H9 (cell line): ENCODE measurements around the gene CRLF2. TPM values are rescaled to one million over a fixed set of nuclear protein-coding genes. Genes with fewer than 3 reads are reported as not detected.
"Not testable (repeated sequence)": the region's sequence is repeated elsewhere in the genome, so short reads cannot be mapped to it uniquely, and the experiment has no call there.

Experiments used
- DNase-seq: peaks from one replicate; pipeline ENCODE4 v3.0.0-alpha.2; 2017
- H2AFZ ChIP-seq: one replicate; pipeline ENCODE4 v1.6.1; 2013; ENCODE audit warnings: mild to moderate bottlenecking, low read length, control low read depth, moderate library complexity
- H2AK5ac ChIP-seq: 2 replicates; pipeline ENCODE4 v1.6.1; 2013; ENCODE audit warnings: low read length, control low read depth, mixed read lengths; ENCODE audit not compliant: insufficient read length
- H2BK120ac ChIP-seq: one replicate; pipeline ENCODE4 v1.6.1; 2013; ENCODE audit warnings: low read depth, mild to moderate bottlenecking, low read length, control low read depth, inconsistent platforms; ENCODE audit not compliant: poor library complexity, severe bottlenecking
- H2BK12ac ChIP-seq: 2 replicates; pipeline ENCODE4 v1.6.1; 2013; ENCODE audit warnings: low read length, control low read depth, mixed read lengths, low read depth; ENCODE audit not compliant: insufficient read length
- H2BK15ac ChIP-seq: 2 replicates; pipeline ENCODE4 v1.6.1; 2013; ENCODE audit warnings: low read depth, low read length, control low read depth
- H2BK20ac ChIP-seq: one replicate; pipeline ENCODE4 v1.6.1; 2013; ENCODE audit warnings: low read depth, mild to moderate bottlenecking, low read length, control low read depth, inconsistent platforms; ENCODE audit not compliant: poor library complexity, severe bottlenecking
- H2BK5ac ChIP-seq: 2 replicates; pipeline ENCODE4 v1.6.1; 2013; ENCODE audit warnings: low read length, control low read depth, mixed read lengths; ENCODE audit not compliant: insufficient read length
- H3K14ac ChIP-seq: 2 replicates; pipeline ENCODE4 v1.6.1; 2013; ENCODE audit warnings: low read length, control low read depth; ENCODE audit not compliant: insufficient read depth
- H3K18ac ChIP-seq: 2 replicates; pipeline ENCODE4 v1.6.1; 2013; ENCODE audit warnings: low read depth, mild to moderate bottlenecking, mixed read lengths, low read length, control low read depth; ENCODE audit not compliant: insufficient read length
- H3K23ac ChIP-seq: 2 replicates; pipeline ENCODE4 v1.6.1; 2013; ENCODE audit warnings: low read length, control low read depth, mixed read lengths, low read depth; ENCODE audit not compliant: insufficient read length
- H3K23me2 ChIP-seq: 2 replicates; pipeline ENCODE4 v1.6.1; 2013; ENCODE audit warnings: low read depth, mild to moderate bottlenecking, mixed read lengths, low read length, control low read depth; ENCODE audit not compliant: insufficient read length, poor library complexity, severe bottlenecking
- H3K27ac ChIP-seq: 2 replicates; pipeline ENCODE4 v1.5.1; 2013; ENCODE audit warnings: low read length, control low read depth, mixed read lengths, low read depth; ENCODE audit not compliant: insufficient read length
- H3K27me3 ChIP-seq: 2 replicates; pipeline ENCODE4 v1.6.1; 2013; ENCODE audit warnings: low read length, control low read depth, inconsistent platforms; ENCODE audit not compliant: insufficient read depth
- H3K4ac ChIP-seq: 2 replicates; pipeline ENCODE4 v1.6.1; 2013; ENCODE audit warnings: low read depth, mild to moderate bottlenecking, control low read depth, inconsistent platforms, low read length, moderate library complexity
- H3K4me1 ChIP-seq: 2 replicates; pipeline ENCODE4 v1.6.1; 2013; ENCODE audit warnings: low read length, control low read depth, inconsistent platforms; ENCODE audit not compliant: insufficient read depth
- H3K4me2 ChIP-seq: 2 replicates; pipeline ENCODE4 v1.6.1; 2013; ENCODE audit warnings: low read length, control low read depth, mixed read lengths; ENCODE audit not compliant: insufficient read length, insufficient read depth
- H3K56ac ChIP-seq: 2 replicates; pipeline ENCODE4 v1.6.1; 2013; ENCODE audit warnings: low read depth, mild to moderate bottlenecking, mixed read lengths, low read length, control low read depth; ENCODE audit not compliant: insufficient read length
- H3K79me1 ChIP-seq: 2 replicates; pipeline ENCODE4 v1.6.1; 2013; ENCODE audit warnings: low read depth, mild to moderate bottlenecking, moderate library complexity, low read length, control low read depth, inconsistent platforms; ENCODE audit not compliant: insufficient read depth, poor library complexity, severe bottlenecking
- H3K79me2 ChIP-seq: 2 replicates; pipeline ENCODE4 v1.6.1; 2013; ENCODE audit warnings: low read length, control low read depth, inconsistent platforms; ENCODE audit not compliant: insufficient read depth
- H3K9ac ChIP-seq: 2 replicates; pipeline ENCODE4 v1.6.1; 2013; ENCODE audit warnings: low read length, control low read depth, mixed read lengths; ENCODE audit not compliant: insufficient read length; ENCODE audit errors: extremely low read depth
- H3K9me3 ChIP-seq: one replicate; pipeline ENCODE4 v1.6.1; 2013; ENCODE audit warnings: low read depth, low read length, inconsistent platforms; ENCODE audit not compliant: control insufficient read depth
- H3T11ph ChIP-seq: one replicate; pipeline ENCODE4 v1.6.1; 2013; ENCODE audit warnings: mild to moderate bottlenecking, low read length, control low read depth, inconsistent platforms
- H4K20me1 ChIP-seq: one replicate; pipeline ENCODE4 v1.6.1; 2013; ENCODE audit not compliant: control insufficient read depth, insufficient read length, insufficient read depth
- H4K5ac ChIP-seq: 2 replicates; pipeline ENCODE4 v1.6.1; 2013; ENCODE audit warnings: low read depth, mild to moderate bottlenecking, mixed read lengths, low read length, control low read depth; ENCODE audit not compliant: insufficient read length
- H4K8ac ChIP-seq: replicated peaks from 2 replicates; pipeline ENCODE4 v1.6.1; 2013; ENCODE audit warnings: low read length, control low read depth, mixed read lengths, low read depth; ENCODE audit not compliant: insufficient read length
- H4K91ac ChIP-seq: 2 replicates; pipeline ENCODE4 v1.6.1; 2013; ENCODE audit warnings: low read depth, mild to moderate bottlenecking, moderate library complexity, mixed read lengths, low read length, control low read depth; ENCODE audit not compliant: insufficient read length
- H3K27ac Mint-ChIP-seq, 3 experiments: 2 replicates in 2 of 3; 3 replicates in 1 of 3; pipeline ENCODE4 v1.8.0; 2020 to 2021; ENCODE audit warnings: mixed read lengths in 3 of 3, mild to moderate bottlenecking in 1 of 3, moderate library complexity in 1 of 3
- H3K27me3 Mint-ChIP-seq: 2 replicates; pipeline ENCODE4 v1.8.0; 2021; ENCODE audit warnings: low read depth, mild to moderate bottlenecking, moderate library complexity, mixed read lengths
- H3K36me3 Mint-ChIP-seq, 3 experiments: 2 replicates in 2 of 3; 3 replicates in 1 of 3; pipeline ENCODE4 v1.8.0; 2020 to 2021; ENCODE audit warnings: low read depth in 3 of 3, mixed read lengths in 3 of 3; ENCODE audit not compliant: insufficient read depth in 1 of 3
- H3K4me1 Mint-ChIP-seq, 2 experiments: 2 replicates each; pipeline ENCODE4 v1.8.0; 2020; ENCODE audit warnings: mixed read lengths in 2 of 2
- H3K4me3 Mint-ChIP-seq, 2 experiments: 2 replicates in 1 of 2; 3 replicates in 1 of 2; pipeline ENCODE4 v1.8.0; 2020 to 2021; ENCODE audit warnings: mild to moderate bottlenecking in 2 of 2, mixed read lengths in 2 of 2, moderate library complexity in 1 of 2
- H3K9me3 Mint-ChIP-seq, 2 experiments: 2 replicates in 1 of 2; 3 replicates in 1 of 2; pipeline ENCODE4 v1.8.0; 2020; ENCODE audit warnings: mild to moderate bottlenecking in 2 of 2, mixed read lengths in 2 of 2, moderate library complexity in 1 of 2
- CTCF ChIP-seq: fragments of 200-600 bp; sonication (generic); conservative IDR thresholded peaks from 3 replicates; pipeline ENCODE4 v1.8.0; 2021; ENCODE audit warnings: antibody characterized with exemption, mild to moderate bottlenecking
- WGBS: extraction: QIAGEN DNeasy Blood & Tissue Kit; methylation state at CpG from one replicate; pipeline ENCODE4 v1.1.7; 2013; ENCODE audit warnings: missing lambda C conversion rate, low lambda C conversion rate, mixed read lengths; ENCODE audit not compliant: insufficient read length; ENCODE audit errors: extremely low coverage; 5-methylcytosine and 5-hydroxymethylcytosine counted together
- total RNA-seq: library from RNA; stranded (reverse); gene quantifications from 2 replicates; pipeline ENCODE4 v1.2.1, GENCODE V29; 2021

Gene CRLF2
- total RNA-seq, 1 experiment from 2014 or later, result not detected

GRCh38 chrX:1231850-1232465 lies 19.5 kb upstream of the CRLF2 start:
- TF ChIP-seq CTCF, result no peak
- Histone ChIP-seq H3K23ac (no peak overlapping the region), H3K9me3 (no peaks in the 10 kb centered on the region), H3K27me3 (no peaks in the 10 kb centered on the region), H2BK5ac (no peak overlapping the region), H4K91ac (no peak overlapping the region), H2BK15ac (no peak overlapping the region), H3K18ac (no peak overlapping the region), H3T11ph (no peak overlapping the region), H2AFZ (no peak overlapping the region), H3K79me2 (no peaks in the 10 kb centered on the region), H3K14ac (no peak overlapping the region), H2BK20ac (no peak overlapping the region), H3K4me2 (no peak overlapping the region), H3K79me1 (no peaks in the 10 kb centered on the region), H2BK12ac (no peak overlapping the region), H3K4me1 (no peaks in the 10 kb centered on the region), H4K5ac (no peak overlapping the region), H3K23me2 (no peaks in the 10 kb centered on the region), H4K20me1 (no peaks in the 10 kb centered on the region), H4K8ac (no peak overlapping the region), H3K27ac (no peak overlapping the region), H3K56ac (no peak overlapping the region), H3K9ac (no peak overlapping the region), H2BK120ac (no peak overlapping the region), H3K4ac (no peak overlapping the region), H2AK5ac (no peak overlapping the region)
- Mint-ChIP-seq H3K36me3 (peaks cover 8 to 15% (median 9%) of the 10 kb centered on the region in 3 experiments), H3K27me3 (no peaks in the 10 kb centered on the region), H3K4me3 (no peak overlapping the region), H3K4me1 (peaks cover 0 to 3% of the 10 kb centered on the region in 2 experiments; a peak in 2 of 4 replicates), H3K9me3 (peaks cover 13 to 34% of the 10 kb centered on the region in 2 experiments), H3K27ac (no peak overlapping the region)
- DNase-seq, result no peak
- no CpG with 5 or more reads among the region's 15 CpGs for WGBS

- not testable (repeated sequence) for H2BK120ac ChIP-seq, H3K4me1 ChIP-seq, H2AFZ ChIP-seq, H3K79me1 ChIP-seq, H4K5ac ChIP-seq, H3K4me3 Mint-ChIP-seq, H3K14ac ChIP-seq, H3K9ac ChIP-seq, H3K36me3 Mint-ChIP-seq, H3K23me2 ChIP-seq, H3K56ac ChIP-seq, H3K27ac ChIP-seq, DNase-seq, H2BK5ac ChIP-seq, H3K4me2 ChIP-seq, H3K27me3 ChIP-seq, H4K20me1 ChIP-seq, H3K27ac Mint-ChIP-seq, H3K79me2 ChIP-seq, H3K9me3 ChIP-seq, H2AK5ac ChIP-seq, H3K4ac ChIP-seq, H2BK20ac ChIP-seq, H3T11ph ChIP-seq, H2BK15ac ChIP-seq, H4K91ac ChIP-seq, H3K23ac ChIP-seq, H2BK12ac ChIP-seq, H3K27me3 Mint-ChIP-seq, H4K8ac ChIP-seq, H3K18ac ChIP-seq, H3K4me1 Mint-ChIP-seq
- no CpG with 5 or more reads among the region's 8 CpGs for WGBS
- H3K9me3 Mint-ChIP-seq, result peaks cover 16 to 25% of the 10 kb centered on the region in 2 experiments
Observed at GRCh38 chrX:1228101-1228500, 15.7 kb upstream of the CRLF2 start.
